Stomach smooth muscle (tissue), 2 donors: Measurements from ENCODE around the gene DUSP6.
A peak's percentile ranks its signal among the peaks of the same experiment; 100 is the strongest.

Source experiments
- H3K27ac ChIP-seq: one replicate; pipeline ENCODE4 v1.7.0; 2013; ENCODE audit warnings: mild to moderate bottlenecking, low read length, inconsistent platforms
- H3K27me3 ChIP-seq, 2 donors: one replicate each; pipeline ENCODE4 v1.7.0; 2013; ENCODE audit warnings: low read length in 2 of 2; ENCODE audit not compliant: insufficient read depth in 2 of 2, control insufficient read depth in 1 of 2
- H3K36me3 ChIP-seq, 2 donors: one replicate each; pipeline ENCODE4 v1.7.0; 2013; ENCODE audit warnings: low read length in 2 of 2; ENCODE audit not compliant: control insufficient read depth in 2 of 2, insufficient read depth in 2 of 2
- H3K4me1 ChIP-seq: one replicate; pipeline ENCODE4 v1.7.0; 2013; ENCODE audit warnings: low read length; ENCODE audit not compliant: control insufficient read depth, insufficient read depth
- H3K4me3 ChIP-seq, 2 donors: one replicate each; pipeline ENCODE4 v1.7.0; 2013; ENCODE audit warnings: low read length in 2 of 2
- H3K9ac ChIP-seq, 2 donors: one replicate each; pipeline ENCODE4 v1.7.0; 2013; ENCODE audit warnings: low read length in 2 of 2, mild to moderate bottlenecking in 1 of 2
- H3K9me3 ChIP-seq, 2 donors: one replicate each; pipeline ENCODE4 v1.7.0; 2013; ENCODE audit warnings: low read length in 2 of 2; ENCODE audit not compliant: control insufficient read depth in 2 of 2
- donor health status: healthy.
- donor health status: Pancreatic carcinoma.

The DUSP6 gene

GRCh38 chr12:89386138-89386537 lies 33.8 kb upstream of the DUSP6 start:
- Histone ChIP-seq H3K9ac (no peak overlapping the region), H3K4me1 (peaks cover 15% of the 10 kb centered on the region), H3K4me3 (no peak overlapping the region)

GRCh38 chr12:89384807-89385206 lies 32.5 kb upstream of the DUSP6 start:
- Histone ChIP-seq H3K36me3 (no peaks in the 10 kb centered on the region), H3K9me3 (no peaks in the 10 kb centered on the region), H3K4me1 (peaks cover 15% of the 10 kb centered on the region), H3K27ac (peak overlapping the region; percentile 76), H3K9ac (peak overlapping the region in 1 of 2 donors; percentile 18), H3K27me3 (no peaks in the 10 kb centered on the region), H3K4me3 (no peak overlapping the region)

More at GRCh38 chr12:89386138-89386537, 33.8 kb upstream of the DUSP6 start:
- H3K27ac ChIP-seq, result no peak overlapping the region
- H3K36me3 ChIP-seq, result no peaks in the 10 kb centered on the region
- no peaks in the 10 kb centered on the region for H3K27me3 ChIP-seq
- H3K9me3 ChIP-seq, result no peaks in the 10 kb centered on the region

GRCh38 chr12:89384050-89384758 lies 31.9 kb upstream of the DUSP6 start:
- Histone ChIP-seq H3K36me3 (no peaks in the 10 kb centered on the region), H3K4me3 (peak overlapping the region in 1 of 2 donors; percentile 44), H3K27ac (peak overlapping the region; percentile 76), H3K4me1 (peaks cover 15% of the 10 kb centered on the region), H3K9ac (peak overlapping the region; percentile 18 to 48), H3K9me3 (no peaks in the 10 kb centered on the region), H3K27me3 (no peaks in the 10 kb centered on the region)

GRCh38 chr12:89383235-89384049 lies 31.1 kb upstream of the DUSP6 start:
- Histone ChIP-seq H3K9me3 (no peaks in the 10 kb centered on the region), H3K27ac (peak overlapping the region; percentile 76), H3K36me3 (no peaks in the 10 kb centered on the region), H3K4me1 (peaks cover 15% of the 10 kb centered on the region), H3K4me3 (peak overlapping the region in 1 of 2 donors; percentile 44), H3K9ac (no peak overlapping the region), H3K27me3 (no peaks in the 10 kb centered on the region)

GRCh38 chr12:89382328-89382727 lies 30.0 kb upstream of the DUSP6 start:
- no peaks in the 10 kb centered on the region for H3K27me3 ChIP-seq
- H3K4me3 ChIP-seq, result no peak overlapping the region
- no peak overlapping the region for H3K9ac ChIP-seq
- H3K9me3 ChIP-seq, result no peaks in the 10 kb centered on the region
- no peaks in the 10 kb centered on the region for H3K36me3 ChIP-seq
- no peak overlapping the region for H3K27ac ChIP-seq
- peaks cover 15% of the 10 kb centered on the region for H3K4me1 ChIP-seq

- no peaks in the 10 kb centered on the region for H3K27me3 ChIP-seq
- H3K4me3 ChIP-seq, result no peak overlapping the region
- H3K36me3 ChIP-seq, result peaks cover 0 to 2% of the 10 kb centered on the region in 2 donors
- H3K9me3 ChIP-seq, result no peaks in the 10 kb centered on the region
- H3K4me1 ChIP-seq, result peaks cover 14% of the 10 kb centered on the region
- H3K27ac ChIP-seq, result no peak overlapping the region
- no peak overlapping the region for H3K9ac ChIP-seq
Measured at GRCh38 chr12:89379839-89380467, 27.7 kb upstream of the DUSP6 start.

GRCh38 chr12:89379148-89379838 lies 27.0 kb upstream of the DUSP6 start:
- peaks cover 8% of the 10 kb centered on the region for H3K4me1 ChIP-seq
- H3K36me3 ChIP-seq, result peaks cover 0 to 2% of the 10 kb centered on the region in 2 donors
- no peak overlapping the region for H3K4me3 ChIP-seq
- H3K9ac ChIP-seq, result no peak overlapping the region
- no peaks in the 10 kb centered on the region for H3K9me3 ChIP-seq
- H3K27ac ChIP-seq, result no peak overlapping the region
- no peaks in the 10 kb centered on the region for H3K27me3 ChIP-seq

- peaks cover 0 to 2% of the 10 kb centered on the region in 2 donors for H3K36me3 ChIP-seq
- H3K27me3 ChIP-seq, result no peaks in the 10 kb centered on the region
- H3K9me3 ChIP-seq, result no peaks in the 10 kb centered on the region
- H3K9ac ChIP-seq, result no peak overlapping the region
- H3K4me1 ChIP-seq, result peaks cover 8% of the 10 kb centered on the region
- no peak overlapping the region for H3K4me3 ChIP-seq
- H3K27ac ChIP-seq, result no peak overlapping the region
Measured at GRCh38 chr12:89376844-89377243, 24.5 kb upstream of the DUSP6 start.

GRCh38 chr12:89376202-89376529 lies 23.9 kb upstream of the DUSP6 start:
- Histone ChIP-seq H3K4me1 (peaks cover 8% of the 10 kb centered on the region), H3K9ac (no peak overlapping the region), H3K9me3 (no peaks in the 10 kb centered on the region), H3K27me3 (no peaks in the 10 kb centered on the region), H3K27ac (no peak overlapping the region), H3K36me3 (peaks cover 0 to 2% of the 10 kb centered on the region in 2 donors), H3K4me3 (no peak overlapping the region)

- Histone ChIP-seq H3K4me3 (no peak overlapping the region), H3K27me3 (no peaks in the 10 kb centered on the region), H3K4me1 (peaks cover 8% of the 10 kb centered on the region), H3K27ac (peak overlapping the region; percentile 6), H3K9me3 (no peaks in the 10 kb centered on the region), H3K9ac (no peak overlapping the region), H3K36me3 (peaks cover 3 to 4% of the 10 kb centered on the region in 2 donors)
Measured at GRCh38 chr12:89373763-89374572, 21.7 kb upstream of the DUSP6 start.
